Activated CD8-positive, alpha-beta T cell treated with anti-CD3 and anti-CD28 coated beads, Interleukin-2, amount 10 ng/mL, durations not matched to agents 7 days and 5 days (primary cell): ENCODE results near the gene ELL2. TPM values are rescaled to one million over a fixed set of nuclear protein-coding genes. Genes with fewer than 3 reads are reported as not detected.
A peak's percentile ranks its signal among the peaks of the same experiment; 100 is the strongest.
"Not testable (repeated sequence)": the region's sequence is repeated elsewhere in the genome, so short reads cannot be mapped to it uniquely, and the experiment has no call there.

Experiments used
- ATAC-seq: fragments of 150-1000 bp; cut with Tn5 transposase; one replicate; pipeline ENCODE4 v1.10.0; 2021; ENCODE audit warnings: moderate library complexity
- CTCF ChIA-PET: fragments of 350-600 bp; sonication (Branson Sonifier 250); formaldehyde crosslinking; loops from one replicate; lab custom pipeline; 2021; ENCODE audit warnings: antibody characterized with exemption; lab: Charles Lee
- POLR2A ChIA-PET: fragments of 350-600 bp; sonication (Branson Sonifier 250); formaldehyde crosslinking; loops from one replicate; lab custom pipeline; 2021; ENCODE audit warnings: antibody characterized with exemption; lab: Charles Lee
- DNase-seq: peaks from one replicate; pipeline ENCODE4 v3.0.0-alpha.2; 2020
- H3K27ac Mint-ChIP-seq: one replicate; pipeline ENCODE4 v1.8.0; 2021; ENCODE audit warnings: mild to moderate bottlenecking, mixed read lengths
- H3K27me3 Mint-ChIP-seq: one replicate; pipeline ENCODE4 v1.8.0; 2021; ENCODE audit warnings: low read depth, mixed read lengths
- H3K36me3 Mint-ChIP-seq: one replicate; pipeline ENCODE4 v1.8.0; 2021; ENCODE audit warnings: low read depth, mixed read lengths
- H3K4me1 Mint-ChIP-seq: one replicate; pipeline ENCODE4 v1.8.0; 2021; ENCODE audit warnings: low read depth, mixed read lengths
- H3K4me3 Mint-ChIP-seq: one replicate; pipeline ENCODE4 v1.8.0; 2021; ENCODE audit warnings: mild to moderate bottlenecking, mixed read lengths
- H3K9me3 Mint-ChIP-seq: one replicate; pipeline ENCODE4 v1.8.0; 2022; ENCODE audit warnings: mixed read lengths; ENCODE audit not compliant: insufficient read depth
- total RNA-seq, 2 experiments: library from RNA; stranded (reverse); gene quantifications; one replicate each; pipeline ENCODE4 v1.2.3, GENCODE V29; 2021

The ELL2 gene
- total RNA-seq, 2 experiments from 2014 or later, result 11.0 to 11.1 TPM

- no peak overlapping the region for H3K4me3 Mint-ChIP-seq
- DNase-seq, result no peak
- no peak for ATAC-seq
Observed at GRCh38 chr5:95861864-95862561, 99.6 kb downstream of the ELL2 start.

GRCh38 chr5:95861221-95861863 is 100.3 kb downstream of the ELL2 start:
- no peak for ATAC-seq
- Mint-ChIP-seq H3K4me1 (peaks cover 44% of the 10 kb centered on the region), H3K27ac (no peak overlapping the region), H3K36me3 (no peaks in the 10 kb centered on the region), H3K9me3 (no peaks in the 10 kb centered on the region), H3K4me3 (no peak overlapping the region), H3K27me3 (peaks cover 2% of the 10 kb centered on the region)
- ChIA-PET POLR2A (interaction anchor here (0.6 to 1.3 kb wide), 3 partner anchors 14 to 475 kb away, joined by 3 to 4 read pairs (median 3); no protein-coding TSS in a partner anchor), CTCF (interaction anchor here (0.8 to 6.1 kb wide), 8 partner anchors 8 to 740 kb away, joined by 3 to 79 read pairs (median 6); no protein-coding TSS in a partner anchor)
- no peak for DNase-seq

More at GRCh38 chr5:95861864-95862561, 99.6 kb downstream of the ELL2 start:
- Mint-ChIP-seq H3K4me1 (peaks cover 44% of the 10 kb centered on the region), H3K27me3 (peaks cover 2% of the 10 kb centered on the region), H3K27ac (peak overlapping the region; percentile 4), H3K36me3 (no peaks in the 10 kb centered on the region), H3K9me3 (no peaks in the 10 kb centered on the region)
- ChIA-PET POLR2A (interaction anchor here (0.9 to 1.3 kb wide), 2 partner anchors 14 to 474 kb away, joined by 3 to 4 read pairs; no protein-coding TSS in a partner anchor), CTCF (interaction anchor here (0.8 to 6.1 kb wide), 8 partner anchors 8 to 740 kb away, joined by 3 to 79 read pairs (median 6); no protein-coding TSS in a partner anchor)

GRCh38 chr5:95859661-95860060 is 102.0 kb downstream of the ELL2 start:
- Mint-ChIP-seq H3K27me3 (peaks cover 2% of the 10 kb centered on the region), H3K4me1 (peaks cover 44% of the 10 kb centered on the region), H3K4me3 (no peak overlapping the region), H3K36me3 (no peaks in the 10 kb centered on the region), H3K9me3 (no peaks in the 10 kb centered on the region), H3K27ac (no peak overlapping the region)
- ChIA-PET POLR2A (no interaction called here), CTCF (interaction anchor here (0.7 to 6.1 kb wide), 21 partner anchors 10 to 485 kb away, joined by 3 to 79 read pairs (median 3); partner anchors contain the start of genes ELL2 and GLRX)
- ATAC-seq, result no peak
- no peak for DNase-seq

- ChIA-PET CTCF (interaction anchor here (0.7 to 6.1 kb wide), 21 partner anchors 9 to 486 kb away, joined by 3 to 79 read pairs (median 3); partner anchors contain the start of genes ELL2 and GLRX), POLR2A (no interaction called here)
- no peaks in the 10 kb centered on the region for H3K36me3 Mint-ChIP-seq
- peak overlapping the region; percentile 36 for H3K4me3 Mint-ChIP-seq
- ATAC-seq (peak; percentile 96), DNase-seq (peak; percentile 91)
- peaks cover 44% of the 10 kb centered on the region for H3K4me1 Mint-ChIP-seq
- H3K9me3 Mint-ChIP-seq, result no peaks in the 10 kb centered on the region
- H3K27ac Mint-ChIP-seq, result peak overlapping the region; percentile 60
- H3K27me3 Mint-ChIP-seq, result peaks cover 2% of the 10 kb centered on the region
Observed at GRCh38 chr5:95858661-95859595, 102.7 kb downstream of the ELL2 start.

- ChIA-PET POLR2A (no interaction called here), CTCF (interaction anchor here (1.0 to 6.1 kb wide), 4 partner anchors 12 to 479 kb away, joined by 3 to 79 read pairs (median 18); no protein-coding TSS in a partner anchor)
- no peak overlapping the region for H3K27ac Mint-ChIP-seq
Observed at GRCh38 chr5:95858023-95858461, 103.6 kb downstream of the ELL2 start.

GRCh38 chr5:95857185-95857945 is 104.3 kb downstream of the ELL2 start:
- Mint-ChIP-seq H3K4me3 (no peak overlapping the region), H3K27me3 (peaks cover 2% of the 10 kb centered on the region), H3K4me1 (peaks cover 33% of the 10 kb centered on the region), H3K9me3 (no peaks in the 10 kb centered on the region), H3K36me3 (no peaks in the 10 kb centered on the region), H3K27ac (no peak overlapping the region)
- DNase-seq, result no peak
- ChIA-PET CTCF (interaction anchor here (0.5 to 6.1 kb wide), 6 partner anchors 12 to 480 kb away, joined by 3 to 79 read pairs (median 3); no protein-coding TSS in a partner anchor), POLR2A (no interaction called here)
- no peak for ATAC-seq

More at GRCh38 chr5:95858023-95858461, 103.6 kb downstream of the ELL2 start:
- no peak for ATAC-seq
- H3K4me3 Mint-ChIP-seq, result no peak overlapping the region
- DNase-seq, result no peak
- H3K27me3 Mint-ChIP-seq, result peaks cover 2% of the 10 kb centered on the region
- H3K36me3 Mint-ChIP-seq, result no peaks in the 10 kb centered on the region
- no peaks in the 10 kb centered on the region for H3K9me3 Mint-ChIP-seq
- H3K4me1 Mint-ChIP-seq, result peaks cover 40% of the 10 kb centered on the region

- Mint-ChIP-seq H3K36me3 (no peaks in the 10 kb centered on the region), H3K27me3 (no peaks in the 10 kb centered on the region), H3K9me3 (no peaks in the 10 kb centered on the region), H3K27ac (no peak overlapping the region), H3K4me1 (peaks cover 25% of the 10 kb centered on the region), H3K4me3 (no peak overlapping the region)
- ChIA-PET POLR2A (no interaction called here), CTCF (interaction anchor here (0.5 to 6.1 kb wide), 4 partner anchors 75 to 481 kb away, joined by 3 to 79 read pairs (median 3); no protein-coding TSS in a partner anchor)
- ATAC-seq (no peak), DNase-seq (no peak)
Observed at GRCh38 chr5:95856501-95856981, 105.1 kb downstream of the ELL2 start.

GRCh38 chr5:95853490-95853889 is 108.2 kb downstream of the ELL2 start:
- Mint-ChIP-seq H3K9me3 (no peaks in the 10 kb centered on the region), H3K36me3 (no peaks in the 10 kb centered on the region), H3K27me3 (peaks cover 10% of the 10 kb centered on the region), H3K27ac (no peak overlapping the region), H3K4me3 (no peak overlapping the region), H3K4me1 (peaks cover 8% of the 10 kb centered on the region)
- ATAC-seq, result no peak
- no peak for DNase-seq
- ChIA-PET CTCF (interaction anchor here (0.9 to 22.7 kb wide), 8 partner anchors 8 to 483 kb away, joined by 3 to 536 read pairs (median 6); partner anchors contain the start of gene RFESD), POLR2A (no interaction called here)

- H3K9me3 Mint-ChIP-seq, result no peaks in the 10 kb centered on the region
- POLR2A ChIA-PET, result no interaction called here
- H3K27ac Mint-ChIP-seq, result no peak overlapping the region
- peaks cover 3% of the 10 kb centered on the region for H3K4me1 Mint-ChIP-seq
- CTCF ChIA-PET, result interaction anchor here (0.6 to 22.7 kb wide), 7 partner anchors 8 to 830 kb away, joined by 3 to 536 read pairs (median 7); no protein-coding TSS in a partner anchor
- no peak for DNase-seq
- H3K4me3 Mint-ChIP-seq, result no peak overlapping the region
- peaks cover 16% of the 10 kb centered on the region for H3K27me3 Mint-ChIP-seq
- no peaks in the 10 kb centered on the region for H3K36me3 Mint-ChIP-seq
- no peak for ATAC-seq
Observed at GRCh38 chr5:95852567-95852966, 109.1 kb downstream of the ELL2 start.

GRCh38 chr5:95851141-95851540 is 110.5 kb downstream of the ELL2 start:
- H3K27ac Mint-ChIP-seq, ATAC-seq, POLR2A ChIA-PET, H3K4me1 Mint-ChIP-seq, DNase-seq, H3K4me3 Mint-ChIP-seq, H3K9me3 Mint-ChIP-seq, H3K36me3 Mint-ChIP-seq: not testable (repeated sequence)
- CTCF ChIA-PET, result interaction anchor here (3.9 to 22.7 kb wide), 3 partner anchors 69 to 485 kb away, joined by 14 to 536 read pairs (median 20); no protein-coding TSS in a partner anchor
- peaks cover 17% of the 10 kb centered on the region for H3K27me3 Mint-ChIP-seq
